OCI-M2 (cell line): Measurements from ENCODE around the gene ZBED5.
"Not testable (repeated sequence)": the region's sequence is repeated elsewhere in the genome, so short reads cannot be mapped to it uniquely, and the experiment has no call there.

Experiments
- DNase-seq: peaks from one replicate; lab custom pipeline; 2025; ENCODE audit not compliant: unreplicated experiment; lab: John Stamatoyannopoulos, UW

Gene ZBED5

DNA sequence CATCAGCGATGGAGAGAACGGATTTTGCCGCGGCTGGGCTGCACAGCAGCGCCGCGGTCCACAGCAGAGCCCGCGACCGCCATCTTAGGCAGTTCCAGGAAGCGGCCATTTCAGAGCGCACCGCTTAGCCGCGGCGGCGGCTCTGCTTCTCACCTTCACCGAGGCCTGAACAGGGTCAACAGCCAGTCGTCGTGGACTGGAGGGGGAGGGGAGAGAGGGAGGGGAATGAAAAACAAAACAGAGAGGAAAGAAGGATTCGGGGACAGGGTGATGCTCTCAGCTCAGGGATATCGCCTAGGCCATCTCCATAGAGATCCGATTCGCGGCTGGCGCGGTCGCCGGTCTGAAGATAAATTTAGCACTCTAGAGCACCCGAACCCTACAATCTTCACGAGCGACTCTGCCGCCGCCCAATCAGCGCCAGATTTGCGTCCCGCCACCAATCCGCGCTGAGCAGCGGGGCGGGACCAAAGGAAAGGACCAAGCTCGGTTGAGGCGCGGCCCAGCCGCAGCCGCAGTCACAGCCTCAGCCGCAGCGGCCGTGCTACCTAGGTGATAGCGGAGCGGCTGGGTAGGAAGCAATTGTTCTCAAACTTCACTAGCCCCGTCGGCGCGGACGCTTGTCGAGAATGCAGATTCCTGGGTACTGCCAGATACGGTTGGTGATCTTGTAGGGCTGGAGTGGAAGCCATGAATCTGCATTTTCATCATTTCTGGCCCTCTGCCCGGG, at the start of gene ZBED5:
Gene ZBED5 (minus strand): TSS at position 345 of the 730 bp plus-strand sequence. CDS start 3,108 bp downstream, outside the sequence.
- DNase-seq, result peak; percentile 79

DNA sequence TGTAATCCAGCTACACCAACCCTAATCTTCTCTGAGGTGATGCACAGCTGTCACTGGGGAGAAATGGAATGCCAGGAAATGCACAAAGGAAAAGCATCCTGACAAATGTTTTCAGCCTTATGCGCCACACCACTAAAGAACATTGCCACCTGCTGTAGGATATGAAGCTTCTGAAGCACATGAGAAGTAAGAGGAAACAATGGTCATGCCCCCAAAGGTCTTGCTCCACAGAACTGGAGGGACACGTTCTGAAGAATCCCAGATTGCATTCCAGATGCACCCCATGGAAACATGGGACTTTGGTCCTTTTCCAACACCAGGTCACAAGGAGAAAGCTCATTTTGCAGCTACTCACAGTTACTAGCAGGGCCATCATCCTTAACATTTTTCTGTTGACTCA, 48.7 kb upstream of the ZBED5 start:
- DNase-seq, result no peak

DNA sequence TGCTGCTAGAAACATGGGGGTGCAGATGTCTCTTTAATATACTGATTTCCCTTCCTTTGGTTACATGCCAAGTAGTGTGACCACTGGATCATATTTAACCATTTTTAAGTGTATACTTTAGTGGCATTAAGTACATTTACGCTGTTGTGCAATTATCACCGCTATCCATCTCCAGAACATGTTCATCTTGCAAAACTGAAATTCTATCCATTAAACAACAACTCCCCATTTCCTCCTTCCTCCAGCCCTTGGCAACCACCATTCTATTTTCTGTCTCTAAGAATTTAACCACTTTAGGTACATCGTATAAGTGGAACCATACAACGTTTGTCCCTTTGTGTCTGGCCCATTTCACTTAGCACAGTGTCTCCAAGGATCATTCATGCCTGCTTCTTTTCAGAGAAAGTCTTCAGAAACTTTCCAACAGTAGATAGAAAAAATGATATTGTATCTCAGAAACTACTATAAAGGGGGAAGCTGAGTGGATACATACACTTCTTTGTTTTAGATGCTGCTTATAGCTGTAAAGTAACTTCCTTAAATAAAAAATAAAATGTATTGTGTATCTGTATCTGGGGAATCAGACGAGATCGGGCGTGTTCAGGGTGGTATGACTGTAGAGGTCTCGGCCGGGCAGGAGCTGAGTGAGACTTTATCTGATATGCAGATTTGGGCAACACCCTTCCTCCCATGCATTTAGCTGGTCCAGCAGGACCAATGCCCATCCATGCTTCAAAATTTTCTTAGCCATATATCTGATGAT, 44.6 kb upstream of the ZBED5 start:
- no peak for DNase-seq

DNA sequence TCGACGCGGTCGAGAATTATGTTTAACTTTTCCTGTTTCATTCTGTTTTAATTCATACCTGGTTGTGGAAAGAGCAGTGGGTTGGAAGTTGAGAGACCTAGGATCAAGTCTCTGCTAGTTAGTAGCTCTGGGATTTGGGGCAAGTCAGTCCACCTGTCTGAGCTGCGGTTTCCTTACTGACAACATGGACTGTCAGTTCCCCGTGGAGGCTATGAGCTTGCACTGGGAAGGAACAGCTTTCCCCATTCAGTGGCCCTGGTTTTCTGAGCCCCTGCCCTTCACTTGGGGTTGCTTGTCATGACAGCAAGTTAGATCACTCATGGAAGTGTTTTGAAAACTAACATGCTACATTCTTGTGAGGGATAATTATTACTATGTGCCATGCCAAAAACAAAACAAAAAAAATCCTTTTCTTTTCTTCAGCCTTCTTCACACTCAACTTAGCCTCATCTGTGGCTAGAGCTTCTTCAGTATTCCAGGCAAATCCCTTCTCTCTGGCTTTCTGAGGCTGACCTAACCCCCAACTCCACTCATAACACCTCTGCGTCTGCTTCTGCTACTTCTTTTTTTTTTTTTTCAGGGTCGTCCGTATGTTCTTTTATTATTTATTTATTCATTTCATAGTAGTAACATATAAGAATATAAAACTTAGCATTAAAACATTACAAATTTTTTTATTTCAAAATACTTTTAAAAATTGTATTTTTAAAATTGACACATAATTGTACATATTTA, 43.0 kb upstream of the ZBED5 start:
- DNase-seq, result no peak

DNA sequence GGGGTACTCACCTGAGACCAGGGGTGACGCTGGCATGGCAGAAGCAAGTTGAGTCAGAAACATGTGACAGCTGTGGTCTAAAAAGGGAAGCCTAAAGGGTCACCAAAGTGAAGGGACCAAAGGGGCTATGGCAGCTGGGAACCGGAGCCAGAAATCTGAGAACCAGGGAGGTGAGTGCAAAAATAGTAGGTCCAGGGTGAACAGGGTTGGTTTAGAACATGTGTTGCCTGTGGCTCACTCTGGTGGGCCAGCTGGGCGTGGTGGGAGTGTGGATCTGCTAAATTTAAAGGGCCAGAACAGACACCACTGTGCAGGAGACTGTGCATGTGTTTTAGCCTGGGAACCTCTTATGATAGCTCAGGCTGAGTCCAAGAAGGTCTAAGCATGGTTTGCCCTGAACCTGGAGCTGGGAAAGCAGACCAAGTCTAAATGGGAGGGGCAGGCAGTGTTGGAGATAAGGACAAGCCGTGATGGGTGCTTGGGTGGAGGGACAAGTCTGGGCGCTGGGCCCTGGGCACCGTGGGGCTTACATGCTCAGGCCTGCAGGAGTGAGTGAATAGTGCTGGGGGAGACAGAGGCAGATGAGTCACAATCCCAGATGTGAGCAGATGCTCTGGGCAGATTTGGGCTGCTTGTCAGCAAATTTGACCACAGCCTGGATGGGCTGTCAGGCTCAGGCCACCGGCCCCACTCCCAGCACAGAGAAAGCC, 41.4 kb upstream of the ZBED5 start:
- DNase-seq, result peak; percentile 80

DNA sequence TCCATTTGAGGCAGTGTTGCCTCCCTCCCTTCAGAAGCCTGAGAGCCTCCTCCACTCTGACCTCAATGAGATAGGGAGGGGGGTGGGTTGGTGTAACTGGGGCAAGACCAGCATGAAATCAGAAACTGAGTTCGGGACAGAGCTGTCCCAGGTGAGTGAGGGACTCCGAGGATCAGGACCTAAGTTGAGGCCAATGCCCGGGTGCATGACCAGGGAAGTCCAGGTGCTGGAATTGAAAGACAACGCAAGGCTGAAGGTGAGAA, 40.8 kb upstream of the ZBED5 start:
- no peak for DNase-seq

DNA sequence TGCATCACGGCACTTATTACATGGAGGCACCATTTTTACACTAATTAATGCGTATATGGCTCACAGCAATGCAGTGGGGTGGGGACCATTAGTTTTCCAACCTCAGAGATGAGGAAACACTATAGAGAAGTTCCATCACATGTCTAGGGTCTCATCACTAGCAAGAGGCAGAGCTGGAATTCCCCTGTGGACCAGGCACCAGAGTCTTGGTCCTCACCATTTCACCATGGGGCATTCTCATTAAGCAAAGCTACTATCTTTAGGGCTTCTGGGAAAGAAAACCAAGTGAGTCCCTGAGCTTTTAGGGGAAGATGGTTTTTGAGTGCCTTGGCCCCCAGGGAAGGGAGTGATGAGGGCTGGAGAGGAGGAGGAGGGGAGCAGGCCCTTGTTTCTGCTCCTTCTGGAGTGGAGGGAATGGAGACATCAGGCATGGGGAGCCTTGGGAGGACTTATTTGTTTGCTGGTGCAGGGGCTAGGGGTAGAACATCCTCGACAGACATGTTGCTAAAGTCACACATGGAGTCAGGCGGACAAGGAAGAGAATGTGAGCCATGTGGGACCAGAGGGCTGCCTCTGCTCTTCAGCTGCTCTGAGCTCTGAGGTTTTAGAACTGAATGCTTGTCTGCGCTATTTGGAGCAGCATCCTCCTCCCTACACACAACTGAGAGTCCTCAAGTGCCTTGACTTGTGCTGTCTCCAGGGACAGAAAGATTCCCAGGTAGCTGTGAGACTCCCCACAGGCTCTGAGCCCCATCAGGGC, 40.3 kb upstream of the ZBED5 start:
- DNase-seq, result no peak

DNA sequence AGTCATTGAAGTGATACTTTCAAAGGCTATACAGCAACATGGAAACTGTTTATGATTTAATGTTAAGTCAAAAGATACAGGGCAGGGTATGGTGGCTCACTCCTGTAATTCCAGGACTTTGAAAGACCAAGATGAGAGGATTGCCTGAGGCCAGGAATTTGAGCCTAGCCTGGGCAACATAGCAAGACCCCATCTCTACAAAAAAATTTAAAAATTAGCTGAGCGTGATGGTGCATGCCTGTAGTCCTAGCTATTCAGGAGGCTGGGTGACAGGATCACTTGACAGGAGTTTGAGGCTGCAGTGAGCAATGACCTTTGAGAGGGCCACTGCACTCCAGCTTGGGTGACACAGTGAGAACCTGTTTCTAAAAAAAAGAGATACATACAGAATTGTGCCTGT, 39.3 kb upstream of the ZBED5 start:
- no peak for DNase-seq

DNA sequence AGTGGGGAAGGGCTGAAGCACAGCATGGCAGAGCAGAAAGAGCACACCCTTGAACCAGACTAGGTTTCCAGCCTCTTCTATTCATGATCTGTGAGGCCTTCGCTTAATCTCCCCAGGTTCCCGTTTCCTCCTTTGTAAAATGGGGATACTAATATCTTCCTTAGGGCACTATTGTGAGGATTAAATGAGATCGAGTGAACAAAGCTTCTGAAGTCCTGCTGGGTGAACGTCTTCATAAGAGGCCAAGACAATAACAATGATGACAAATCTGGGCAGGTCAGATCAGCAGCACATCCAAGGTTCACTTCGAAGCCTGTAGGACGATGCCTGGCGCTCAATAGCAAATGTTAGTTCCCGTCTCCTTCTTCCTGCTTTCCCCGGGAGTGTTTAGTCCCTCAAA, 38.6 kb upstream of the ZBED5 start:
- DNase-seq, result no peak

DNA sequence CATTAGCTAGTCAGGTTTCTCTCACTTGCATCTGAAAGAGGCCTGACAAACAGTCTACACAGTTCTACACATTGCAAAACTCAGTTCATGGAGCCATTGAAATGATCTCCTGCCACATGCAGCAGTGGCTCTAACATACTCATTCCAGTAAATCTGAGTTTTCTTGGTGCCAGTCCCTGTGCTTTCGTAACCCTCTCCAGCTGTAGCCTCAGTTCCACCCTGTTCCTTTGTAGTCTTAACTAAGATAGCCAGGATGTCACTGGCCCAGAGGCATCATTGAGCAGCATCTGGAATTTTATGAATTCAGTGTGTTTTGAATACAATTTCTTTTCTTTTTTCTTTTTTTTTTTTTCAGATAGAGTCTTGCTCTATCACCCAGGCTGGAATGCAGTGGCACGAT, 37.4 kb upstream of the ZBED5 start:
- DNase-seq, result no peak

DNA sequence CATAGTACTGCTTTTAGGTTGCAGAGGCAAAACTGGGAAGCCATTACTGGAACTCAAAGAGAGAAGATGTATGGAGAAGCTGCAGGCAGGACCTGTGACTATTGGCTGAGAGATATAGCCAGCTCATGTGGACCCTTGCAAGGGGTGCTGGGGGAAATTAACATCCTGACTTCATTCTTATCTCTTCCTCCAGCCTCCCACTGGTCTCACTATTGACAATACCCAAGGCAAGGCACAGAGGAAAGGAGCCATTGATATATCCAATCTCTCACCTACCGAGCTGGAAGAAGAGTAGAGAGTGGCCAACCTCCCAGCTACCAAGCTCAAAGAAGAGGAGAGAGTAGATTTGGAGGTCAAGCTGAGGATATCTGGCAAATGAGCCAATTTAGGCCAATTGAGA, 36.8 kb upstream of the ZBED5 start:
- DNase-seq, result no peak

DNA sequence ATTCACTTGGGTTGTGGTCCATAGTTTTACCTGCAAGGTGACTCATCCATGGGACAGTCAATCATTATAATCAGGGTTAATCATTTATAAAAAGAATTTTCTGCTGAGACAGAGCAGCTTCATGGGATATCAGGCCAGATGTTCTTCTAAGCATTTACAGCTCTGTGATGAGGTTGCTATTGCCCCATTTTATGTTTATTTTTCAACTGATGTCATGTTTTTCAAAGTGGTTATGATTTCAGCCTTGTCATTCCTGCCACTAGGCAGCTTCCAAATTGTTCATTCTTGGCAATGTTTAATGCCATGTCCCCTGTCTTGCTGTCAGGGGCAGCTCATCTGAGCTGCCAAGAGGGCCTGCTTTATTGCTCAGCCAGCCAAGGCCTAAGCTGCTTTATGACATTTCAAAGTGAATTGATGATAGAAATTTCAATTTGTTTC, 35.9 kb upstream of the ZBED5 start:
- DNase-seq, result no peak

DNA sequence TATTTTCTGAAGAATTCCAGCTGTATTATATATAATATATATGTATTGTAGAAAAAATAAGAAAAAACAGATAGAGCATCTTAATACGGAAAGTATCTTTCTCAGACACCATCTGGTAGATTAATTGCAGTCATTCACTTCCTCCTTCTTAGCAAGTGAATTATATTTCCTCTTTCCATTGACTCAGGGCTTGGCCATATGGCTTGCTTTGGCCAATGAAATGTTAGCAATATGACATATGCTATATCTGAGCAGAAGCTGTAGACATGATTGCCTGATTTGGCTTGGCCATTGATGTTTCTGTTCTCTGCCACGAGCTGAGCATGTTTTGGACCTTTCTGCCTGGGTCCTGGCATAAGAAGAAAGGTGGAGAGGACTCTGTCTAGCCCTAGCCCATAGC, 34.4 kb upstream of the ZBED5 start:
- DNase-seq, result no peak

DNA sequence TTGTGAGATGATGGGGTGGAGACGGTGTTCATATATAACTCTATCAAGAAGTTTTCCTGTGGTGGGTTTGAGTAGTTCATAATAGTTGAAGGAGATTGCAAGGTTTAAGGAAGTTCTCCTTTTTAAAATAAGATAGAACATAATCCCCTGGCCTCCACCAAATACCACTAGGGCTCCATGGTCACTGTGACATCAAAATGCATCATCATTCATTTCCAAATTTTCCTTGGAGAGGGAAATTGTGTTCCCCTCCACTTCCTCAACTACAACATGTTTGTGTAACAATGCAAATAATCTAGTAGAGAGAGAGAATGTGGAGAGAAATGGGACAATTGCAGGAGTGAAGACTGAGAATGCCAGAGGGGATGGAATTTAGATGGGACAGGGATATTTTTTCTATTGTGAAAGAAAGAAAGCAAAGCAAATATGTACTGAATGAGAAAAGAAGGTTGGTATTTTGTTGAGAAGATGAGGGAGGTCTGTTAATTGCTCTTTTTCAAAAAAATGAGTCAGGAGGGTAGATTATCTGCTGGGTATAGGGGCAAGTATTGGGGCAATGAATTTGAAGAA, 33.4 kb upstream of the ZBED5 start:
- DNase-seq, result no peak

DNA sequence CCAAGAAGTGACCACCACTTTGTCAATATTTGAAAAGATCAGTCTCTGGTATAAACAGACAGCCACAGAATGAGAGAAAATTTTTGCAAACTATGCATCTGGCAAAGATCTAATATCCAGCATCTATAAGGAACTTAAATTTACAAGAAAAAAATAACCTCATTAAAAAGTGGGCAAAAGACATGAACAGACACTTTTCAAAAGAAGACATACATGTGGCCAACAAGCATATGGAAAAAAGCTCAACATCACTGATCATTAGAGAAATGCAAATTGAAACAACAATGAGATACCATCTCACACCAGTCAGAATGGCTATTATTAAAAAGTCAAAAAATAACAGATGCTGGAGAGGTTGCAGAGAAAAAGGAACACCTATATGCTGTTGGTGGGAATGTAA, 32.2 kb upstream of the ZBED5 start:
- DNase-seq, result not testable (repeated sequence)

DNA sequence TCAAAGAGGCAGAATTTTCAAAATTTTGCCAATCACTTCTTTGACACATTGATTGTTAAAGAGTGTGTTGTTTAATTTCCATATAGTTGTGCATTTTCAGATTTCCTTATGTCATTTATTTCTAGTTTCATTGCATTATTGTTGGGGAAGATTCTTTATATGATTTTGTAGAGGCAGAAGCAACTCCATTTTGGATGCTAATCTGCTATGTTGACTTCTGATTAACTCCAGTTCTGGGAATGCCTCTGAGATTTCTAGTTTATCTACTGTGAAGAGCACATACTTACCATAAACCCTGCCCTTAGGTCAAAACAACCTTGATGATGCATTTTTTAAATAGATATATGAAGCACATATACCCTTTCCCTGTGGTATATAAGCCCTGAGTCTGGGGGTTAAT, 29.5 kb upstream of the ZBED5 start:
- no peak for DNase-seq

DNA sequence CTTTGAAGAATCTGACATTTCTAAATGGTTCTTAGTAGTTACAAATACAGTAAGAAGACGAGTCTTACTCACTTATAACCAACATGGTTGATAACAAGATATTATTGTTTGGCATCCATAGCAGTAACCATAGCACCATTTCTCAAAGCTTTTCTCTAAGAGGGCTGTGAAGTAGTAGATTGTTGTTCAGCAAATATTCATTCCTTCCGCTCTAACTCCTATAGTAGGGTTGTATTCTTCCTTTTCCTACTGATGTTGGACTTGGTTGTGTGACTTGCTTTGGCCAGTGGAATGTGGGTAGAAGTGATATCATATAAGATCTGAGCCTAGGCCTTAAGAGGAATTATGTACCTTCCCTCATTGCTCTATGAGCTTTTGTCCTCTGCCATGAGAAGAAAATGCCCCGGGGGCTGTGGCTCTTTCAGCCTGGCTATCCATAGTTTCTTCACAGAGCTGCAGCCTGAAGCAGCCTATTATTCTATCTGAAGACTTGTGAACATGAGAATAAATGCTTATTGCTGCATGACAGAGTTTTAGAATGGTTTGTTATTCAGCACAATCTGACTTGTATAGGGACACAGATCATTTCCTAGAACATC, 28.9 kb upstream of the ZBED5 start:
- no peak for DNase-seq

DNA sequence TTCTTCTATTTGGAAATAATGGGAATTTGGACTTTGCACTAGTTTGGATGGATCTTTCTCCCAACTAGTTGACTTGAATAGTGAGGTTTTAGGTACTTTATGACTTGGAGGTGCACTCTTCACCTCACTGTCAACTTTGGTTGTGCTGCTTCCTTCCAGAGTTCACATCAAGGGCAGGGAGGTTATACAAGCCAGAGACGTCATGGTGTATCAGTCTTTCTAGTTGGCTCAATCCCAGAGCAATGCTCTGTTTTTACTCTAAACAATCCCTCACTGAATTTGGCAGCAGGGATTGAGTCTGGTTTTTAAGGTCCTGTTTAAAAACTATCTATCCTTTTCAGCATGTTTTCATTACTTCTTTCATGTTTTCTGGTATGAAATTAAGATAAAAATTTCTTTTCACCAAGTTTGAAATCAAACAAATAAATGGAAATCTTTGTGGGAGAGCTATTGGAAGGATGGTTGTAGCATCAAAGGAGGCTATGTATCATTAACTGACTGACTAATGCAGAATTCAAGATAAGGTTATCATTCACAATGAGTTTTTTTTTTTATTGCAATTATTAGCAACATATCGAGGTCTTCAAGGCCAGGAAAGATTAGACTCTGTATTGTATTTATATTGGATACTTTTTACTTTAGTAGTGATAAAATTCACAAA, 28.0 kb upstream of the ZBED5 start:
- no peak for DNase-seq

DNA sequence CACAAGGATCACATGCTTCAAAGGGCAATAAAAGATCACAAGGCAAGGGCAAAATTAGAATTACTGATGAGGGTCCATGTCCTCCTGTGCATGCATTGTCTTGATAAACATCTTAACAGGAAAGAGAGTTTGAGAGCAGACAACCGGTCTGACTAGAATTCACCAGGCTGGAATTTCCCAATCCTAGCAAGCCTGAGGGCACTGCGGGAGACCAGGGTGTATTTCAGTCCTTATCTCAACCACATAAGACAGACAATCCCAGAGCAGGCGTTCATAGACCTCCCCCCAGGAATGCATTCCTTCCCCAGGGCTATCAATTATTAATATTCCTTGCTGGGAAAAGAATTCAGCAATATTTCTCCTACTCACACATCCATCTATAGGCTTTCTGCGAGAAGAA, 26.4 kb upstream of the ZBED5 start:
- DNase-seq, result not testable (repeated sequence)

DNA sequence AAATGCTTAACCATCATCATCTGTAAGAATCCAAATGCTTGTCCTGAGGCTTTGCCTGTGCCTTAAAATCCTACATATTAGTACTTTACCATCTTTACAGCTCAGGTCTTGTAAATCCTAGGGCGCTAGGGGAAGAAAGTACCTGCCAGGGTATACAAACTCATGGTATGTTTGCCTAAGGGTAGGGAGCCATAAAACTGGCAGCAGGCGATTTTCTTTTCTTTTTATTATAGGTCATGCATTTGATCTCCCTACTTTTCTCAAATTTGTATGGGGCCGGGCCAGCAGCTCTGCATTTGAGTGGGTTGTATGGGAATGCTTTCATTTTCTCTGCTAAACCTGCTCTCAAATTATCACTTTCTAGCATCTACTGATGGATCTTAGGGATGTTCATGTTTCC, 24.0 kb upstream of the ZBED5 start:
- DNase-seq, result no peak
